Uterus (tissue), 4 donors: Measurements from ENCODE around the gene AGBL4. TPM values are rescaled to one million over a fixed set of nuclear protein-coding genes. Genes with fewer than 3 reads are reported as not detected.

Experiments
- DNase-seq, 2 donors: peaks; one replicate each; pipeline ENCODE4 v3.0.0-alpha.2; 2019 to 2020
- H3K27ac ChIP-seq, 2 donors: fragments of 200-600 bp; sonication (generic); 1 replicate in 1 of 2; 2 replicates in 1 of 2; pipeline ENCODE4 v1.5.1; 2016 to 2018
- H3K27me3 ChIP-seq, 2 donors: fragments of 200-600 bp; sonication (generic); one replicate each; pipeline ENCODE4 v1.5.1; 2018 to 2019; ENCODE audit warnings: control low read depth in 1 of 2
- H3K36me3 ChIP-seq, 2 donors: fragments of 200-600 bp; sonication (generic); one replicate each; pipeline ENCODE4 v1.5.1; 2019; ENCODE audit warnings: control low read depth in 1 of 2
- H3K4me1 ChIP-seq, 2 donors: fragments of 200-600 bp; sonication (generic); one replicate each; pipeline ENCODE4 v1.5.1; 2018 to 2019; ENCODE audit warnings: control low read depth in 1 of 2
- H3K4me3 ChIP-seq, 2 donors: fragments of 200-600 bp; sonication (generic); 1 replicate in 1 of 2; 2 replicates in 1 of 2; pipeline ENCODE4 v1.5.1; 2018 to 2019; ENCODE audit warnings: mild to moderate bottlenecking in 1 of 2
- H3K9me3 ChIP-seq, 2 donors: fragments of 200-600 bp; sonication (generic); one replicate each; pipeline ENCODE4 v1.5.1; 2019; ENCODE audit warnings: control low read depth in 1 of 2
- POLR2A ChIP-seq, 2 donors: fragments of 450-650 bp; IDR thresholded peaks; one replicate each; pipeline ENCODE4 v1.6.1; 2016; ENCODE audit warnings: antibody characterized with exemption in 2 of 2, mild to moderate bottlenecking in 1 of 2, moderate library complexity in 1 of 2
- intact Hi-C: fragments of 100-400 bp; cut with DNase I; formaldehyde crosslinking; loops from one replicate; pipeline ENCODE4 v1.15.1; 2023; ENCODE audit warnings: low total_unique reads
- total RNA-seq, 4 donors: library from RNA; depleted of rRNA in 3 of 4; stranded (reverse); fragments of >200 nt in 3 of 4; gene quantifications; one replicate each; pipeline versions ENCODE4 v1.1.0 to v1.2.4, GENCODE V29; 2014 to 2023
- TF ChIP-seq, protein P1 (sequence below), 4 experiments: fragments of 200-600 bp in 2 of 4; fragments of 450-650 bp in 2 of 4; sonication (generic) in 2 of 4; IDR thresholded peaks; one replicate each; pipeline ENCODE4 v1.5.1; 2016 to 2019; ENCODE audit warnings: antibody characterized with exemption in 4 of 4, mild to moderate bottlenecking in 2 of 4, moderate library complexity in 1 of 4
- donor health status: DM: yes; HTN: yes; CAD: no.

The AGBL4 gene
- total RNA-seq, 4 donors from 2014 or later: 0.85 to 1.9 TPM; not detected in 2

DNA sequence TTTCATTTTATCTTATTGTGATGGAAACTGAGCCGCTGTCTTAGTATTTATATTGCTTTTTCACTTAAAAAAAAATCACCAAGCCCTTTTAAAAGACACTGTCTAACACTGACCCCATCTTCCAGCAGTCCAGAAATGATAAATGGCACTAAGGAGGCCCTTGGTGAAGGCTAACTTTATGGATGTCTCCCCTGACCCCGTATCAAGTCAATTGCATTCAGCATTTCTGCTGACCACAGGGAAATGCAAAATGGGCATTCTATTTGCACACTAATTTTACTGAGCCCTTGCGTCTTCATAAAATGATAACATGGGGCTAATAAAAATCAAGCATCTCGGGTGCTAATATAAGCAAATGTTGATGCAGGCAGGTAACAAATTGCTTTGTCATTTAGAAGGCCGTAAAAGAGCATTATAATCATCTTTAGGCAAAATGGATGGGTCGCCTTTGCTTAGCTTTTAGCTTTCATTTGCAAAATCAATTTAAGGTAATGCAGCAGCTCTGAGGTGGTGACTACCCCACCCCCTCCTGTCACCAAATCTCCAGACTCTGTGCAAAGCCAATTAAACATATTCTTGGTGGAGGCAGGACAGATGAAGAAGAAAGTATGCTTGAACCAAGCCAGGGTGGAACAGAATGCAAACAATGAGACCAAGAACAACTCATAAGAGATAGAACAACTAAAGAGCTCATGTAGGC is 1357.9 kb downstream of the AGBL4 start:
- no peak for DNase-seq
- intact Hi-C loops: no loop called here

GRCh38 chr1:48661726-48662463 is 1361.9 kb downstream of the AGBL4 start:
- Histone ChIP-seq H3K27me3 (no peaks in the 10 kb centered on the region), H3K4me3 (no peak overlapping the region), H3K36me3 (no peaks in the 10 kb centered on the region), H3K4me1 (no peaks in the 10 kb centered on the region), H3K9me3 (no peaks in the 10 kb centered on the region), H3K27ac (no peak overlapping the region)
- no peak for DNase-seq
- TF ChIP-seq POLR2A (IDR thresholded peaks at IDR 0.05): no peak
- TF ChIP-seq, protein P1, sequence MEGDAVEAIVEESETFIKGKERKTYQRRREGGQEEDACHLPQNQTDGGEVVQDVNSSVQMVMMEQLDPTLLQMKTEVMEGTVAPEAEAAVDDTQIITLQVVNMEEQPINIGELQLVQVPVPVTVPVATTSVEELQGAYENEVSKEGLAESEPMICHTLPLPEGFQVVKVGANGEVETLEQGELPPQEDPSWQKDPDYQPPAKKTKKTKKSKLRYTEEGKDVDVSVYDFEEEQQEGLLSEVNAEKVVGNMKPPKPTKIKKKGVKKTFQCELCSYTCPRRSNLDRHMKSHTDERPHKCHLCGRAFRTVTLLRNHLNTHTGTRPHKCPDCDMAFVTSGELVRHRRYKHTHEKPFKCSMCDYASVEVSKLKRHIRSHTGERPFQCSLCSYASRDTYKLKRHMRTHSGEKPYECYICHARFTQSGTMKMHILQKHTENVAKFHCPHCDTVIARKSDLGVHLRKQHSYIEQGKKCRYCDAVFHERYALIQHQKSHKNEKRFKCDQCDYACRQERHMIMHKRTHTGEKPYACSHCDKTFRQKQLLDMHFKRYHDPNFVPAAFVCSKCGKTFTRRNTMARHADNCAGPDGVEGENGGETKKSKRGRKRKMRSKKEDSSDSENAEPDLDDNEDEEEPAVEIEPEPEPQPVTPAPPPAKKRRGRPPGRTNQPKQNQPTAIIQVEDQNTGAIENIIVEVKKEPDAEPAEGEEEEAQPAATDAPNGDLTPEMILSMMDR (IDR thresholded peaks at IDR 0.05): no peak
- intact Hi-C loops: no loop called here

More for the DNA sequence above, 1357.9 kb downstream of the AGBL4 start:
- TF ChIP-seq POLR2A (IDR thresholded peaks at IDR 0.05): no peak
- TF ChIP-seq, protein P1 (IDR thresholded peaks at IDR 0.05): no peak
- no peaks in the 10 kb centered on the region for H3K4me1 ChIP-seq
- H3K9me3 ChIP-seq: no peaks in the 10 kb centered on the region
- H3K27ac ChIP-seq: no peak overlapping the region
- H3K36me3 ChIP-seq: no peaks in the 10 kb centered on the region
- H3K27me3 ChIP-seq: no peaks in the 10 kb centered on the region
- H3K4me3 ChIP-seq: no peak overlapping the region

- Histone ChIP-seq H3K9me3 (no peaks in the 10 kb centered on the region), H3K36me3 (no peaks in the 10 kb centered on the region), H3K27me3 (no peaks in the 10 kb centered on the region), H3K4me3 (no peak overlapping the region), H3K4me1 (no peaks in the 10 kb centered on the region), H3K27ac (no peak overlapping the region)
- intact Hi-C loops: no loop called here
- DNase-seq: no peak
- TF ChIP-seq, protein P1 (IDR thresholded peaks at IDR 0.05): no peak
- no peak for TF ChIP-seq POLR2A (IDR thresholded peaks at IDR 0.05)
Measured at GRCh38 chr1:48659801-48660200, 1364.0 kb downstream of the AGBL4 start.

GRCh38 chr1:48657413-48657812 is 1366.3 kb downstream of the AGBL4 start:
- Histone ChIP-seq H3K4me3 (no peak overlapping the region), H3K27ac (no peak overlapping the region), H3K36me3 (no peaks in the 10 kb centered on the region), H3K27me3 (no peaks in the 10 kb centered on the region), H3K4me1 (no peaks in the 10 kb centered on the region), H3K9me3 (no peaks in the 10 kb centered on the region)
- no peak for DNase-seq
- TF ChIP-seq POLR2A (IDR thresholded peaks at IDR 0.05): no peak
- TF ChIP-seq, protein P1 (IDR thresholded peaks at IDR 0.05): no peak
- intact Hi-C loops: no loop called here

- TF ChIP-seq POLR2A (IDR thresholded peaks at IDR 0.05): no peak
- TF ChIP-seq, protein P1 (IDR thresholded peaks at IDR 0.05): no peak
- intact Hi-C loops: no loop called here
- Histone ChIP-seq H3K4me1 (no peaks in the 10 kb centered on the region), H3K9me3 (no peaks in the 10 kb centered on the region), H3K27ac (no peak overlapping the region), H3K4me3 (no peak overlapping the region), H3K27me3 (no peaks in the 10 kb centered on the region), H3K36me3 (no peaks in the 10 kb centered on the region)
- DNase-seq: no peak
Measured at GRCh38 chr1:48654606-48655210, 1369.0 kb downstream of the AGBL4 start.
